Neural cell (in vitro differentiated cells): ENCODE results near the gene PPP2R5A. TPM values are rescaled to one million over a fixed set of nuclear protein-coding genes. Genes with fewer than 3 reads are reported as not detected.

ENCODE experiments used
- H2AFZ ChIP-seq: fragments of 200-600, 300-800 bp; sonication (generic), shearing (Covaris generic); 2 replicates; pipeline ENCODE4 v1.6.0; 2014; ENCODE audit warnings: low read depth, mild to moderate bottlenecking, antibody characterized with exemption, low read length, moderate library complexity
- H3F3A ChIP-seq: fragments of 200-600 bp; shearing (Covaris generic); 2 replicates; pipeline ENCODE4 v1.6.1; 2016; ENCODE audit warnings: mild to moderate bottlenecking, moderate library complexity, mixed read lengths, antibody characterized with exemption, low read length; ENCODE audit not compliant: insufficient read depth, poor library complexity, severe bottlenecking
- H3K27ac ChIP-seq: fragments of 200-600, 300-800 bp; sonication (generic), shearing (Covaris generic); 2 replicates; pipeline ENCODE4 v1.5.1; 2014; ENCODE audit warnings: mild to moderate bottlenecking, low read length, moderate library complexity
- H3K27me3 ChIP-seq: fragments of 300-800, 200-600 bp; sonication (generic), shearing (Covaris generic); 2 replicates; pipeline ENCODE4 v1.6.0; 2014; ENCODE audit warnings: mild to moderate bottlenecking, low read depth, low read length, moderate library complexity; ENCODE audit not compliant: insufficient read depth
- H3K36me3 ChIP-seq: fragments of 300-800, 200-600 bp; sonication (generic), shearing (Covaris generic); 2 replicates; pipeline ENCODE4 v1.5.1; 2014; ENCODE audit warnings: mild to moderate bottlenecking, antibody characterized with exemption, low read length, moderate library complexity; ENCODE audit not compliant: insufficient read depth
- H3K4me2 ChIP-seq: fragments of 300-800, 200-600 bp; sonication (generic), shearing (Covaris generic); 2 replicates; pipeline ENCODE4 v1.6.0; 2014; ENCODE audit warnings: mild to moderate bottlenecking, low read length
- H3K4me3 ChIP-seq: fragments of 300-800, 200-600 bp; sonication (generic), shearing (Covaris generic); 2 replicates; pipeline ENCODE4 v1.5.1; 2014; ENCODE audit warnings: mild to moderate bottlenecking, low read length, moderate library complexity
- H3K79me2 ChIP-seq: fragments of 200-600 bp; shearing (Covaris generic); replicated peaks from 2 replicates; pipeline ENCODE4 v1.6.0; 2014; ENCODE audit warnings: mild to moderate bottlenecking, low read length, moderate library complexity; ENCODE audit not compliant: insufficient read depth
- H3K9ac ChIP-seq: fragments of 300-800, 200-600 bp; sonication (generic), shearing (Covaris generic); 2 replicates; pipeline ENCODE4 v1.6.1; 2016; ENCODE audit warnings: mild to moderate bottlenecking, low read length, mixed read lengths
- H3K9me2 ChIP-seq: fragments of 200-600 bp; shearing (Covaris generic); 2 replicates; pipeline ENCODE4 v1.6.1; 2016; ENCODE audit warnings: mild to moderate bottlenecking, low read length, mixed read lengths; ENCODE audit not compliant: insufficient read depth
- H3K9me3 ChIP-seq: fragments of 200-600, 300-800 bp; sonication (generic), shearing (Covaris generic); 2 replicates; pipeline ENCODE4 v1.6.1; 2016; ENCODE audit warnings: mild to moderate bottlenecking, mixed run types, low read length, moderate library complexity, mixed read lengths
- H4K20me1 ChIP-seq: fragments of 200-600 bp; shearing (Covaris generic); 2 replicates; pipeline ENCODE4 v1.6.1; 2016; ENCODE audit warnings: mild to moderate bottlenecking, mixed run types; ENCODE audit not compliant: insufficient read depth
- CTCF ChIP-seq: fragments of 450-650 bp; IDR thresholded peaks from 2 replicates; pipeline ENCODE4 v1.5.1; 2014; ENCODE audit warnings: antibody characterized with exemption, mild to moderate bottlenecking, moderate library complexity; ENCODE audit not compliant: poor library complexity, severe bottlenecking
- EP300 ChIP-seq: fragments of 450-650 bp; conservative IDR thresholded peaks from 2 replicates; pipeline ENCODE4 v1.6.1; 2014; ENCODE audit warnings: antibody characterized with exemption, mild to moderate bottlenecking, moderate library complexity; ENCODE audit not compliant: poor library complexity, severe bottlenecking
- EZH2 ChIP-seq: fragments of 200-600, 300-800 bp; shearing (Covaris generic), sonication (generic); IDR thresholded peaks from 2 replicates; pipeline ENCODE4 v1.6.1; 2014; ENCODE audit warnings: antibody characterized with exemption, low read length, borderline replicate concordance, mild to moderate bottlenecking; ENCODE audit not compliant: insufficient read depth, poor library complexity, severe bottlenecking
- MXI1 ChIP-seq: fragments of 450-650 bp; conservative IDR thresholded peaks from 2 replicates; pipeline ENCODE4 v1.6.1; 2014; ENCODE audit warnings: antibody characterized with exemption, mild to moderate bottlenecking; ENCODE audit not compliant: poor library complexity, severe bottlenecking
- POLR2AphosphoS5 ChIP-seq: IDR thresholded peaks from 2 replicates; pipeline ENCODE4 v1.6.1; 2012
- RAD21 ChIP-seq: fragments of 450-650 bp; conservative IDR thresholded peaks from 2 replicates; pipeline ENCODE4 v1.6.1; 2014; ENCODE audit warnings: antibody characterized with exemption, mild to moderate bottlenecking, moderate library complexity
- REST ChIP-seq: IDR thresholded peaks from 2 replicates; pipeline ENCODE4 v1.6.1; 2012; ENCODE audit warnings: borderline replicate concordance
- SMC3 ChIP-seq: fragments of 450-650 bp; conservative IDR thresholded peaks from 2 replicates; pipeline ENCODE4 v1.6.1; 2014; ENCODE audit warnings: antibody characterized with exemption, mild to moderate bottlenecking, moderate library complexity; ENCODE audit not compliant: poor library complexity
- TAF1 ChIP-seq: IDR thresholded peaks from 2 replicates; pipeline ENCODE4 v1.6.1; 2012; ENCODE audit warnings: low read depth
- polyA plus RNA-seq: library from polyadenylated mRNA; depleted of rRNA; stranded (reverse); fragments of >200 nt; gene quantifications from 2 replicates; pipeline ENCODE4 v1.2.3, GENCODE V29; 2014

The PPP2R5A gene
- polyA plus RNA-seq, 1 donor from 2014 or later = 5.9 TPM

- TF ChIP-seq RAD21 (no peak), TAF1 (no peak), EZH2 (no peak)
- no peak overlapping the region for H3K9ac ChIP-seq
- no peaks in the 10 kb centered on the region for H3F3A ChIP-seq
- no peaks in the 10 kb centered on the region for H3K9me2 ChIP-seq
- no peak overlapping the region for H2AFZ ChIP-seq
- no peaks in the 10 kb centered on the region for H3K36me3 ChIP-seq
- no peak overlapping the region for H3K27ac ChIP-seq
- H3K4me3 ChIP-seq = no peak overlapping the region
- H3K9me3 ChIP-seq = no peaks in the 10 kb centered on the region
- no peaks in the 10 kb centered on the region for H3K27me3 ChIP-seq
- H3K79me2 ChIP-seq = no peaks in the 10 kb centered on the region
- no peak overlapping the region for H3K4me2 ChIP-seq
- H4K20me1 ChIP-seq = no peaks in the 10 kb centered on the region
Measured at GRCh38 chr1:212242288-212242984, 42.8 kb upstream of the PPP2R5A start.

GRCh38 chr1:212242985-212243308 is 42.3 kb upstream of the PPP2R5A start:
- TF ChIP-seq SMC3 (no peak), TAF1 (no peak), EZH2 (no peak), RAD21 (no peak), EP300 (no peak), CTCF (no peak), POLR2AphosphoS5 (no peak), REST (no peak), MXI1 (no peak)
- Histone ChIP-seq H3K4me3 (no peak overlapping the region), H3F3A (no peaks in the 10 kb centered on the region), H3K4me2 (no peak overlapping the region), H4K20me1 (no peaks in the 10 kb centered on the region), H3K9ac (no peak overlapping the region), H2AFZ (no peak overlapping the region), H3K27ac (no peak overlapping the region), H3K27me3 (no peaks in the 10 kb centered on the region), H3K9me2 (no peaks in the 10 kb centered on the region), H3K79me2 (no peaks in the 10 kb centered on the region), H3K36me3 (no peaks in the 10 kb centered on the region), H3K9me3 (no peaks in the 10 kb centered on the region)
